HepG2 (cell line): Measurements from ENCODE around the gene NALCN. TPM values are rescaled to one million over a fixed set of nuclear protein-coding genes. Genes with fewer than 3 reads are reported as not detected.

Experiments
- E2F1 ChIP-seq: sonication (generic); formaldehyde crosslinking; IDR thresholded peaks from 2 replicates; pipeline ENCODE4 v1.5.0; 2020; ENCODE audit warnings: missing genetic modification reagents
- ZBTB4 ChIP-seq: sonication (generic); formaldehyde crosslinking; IDR thresholded peaks from 2 replicates; pipeline ENCODE4 v1.4.0; 2020; ENCODE audit warnings: missing genetic modification reagents, mild to moderate bottlenecking, borderline replicate concordance
- ZFY ChIP-seq: sonication (generic); formaldehyde crosslinking; IDR thresholded peaks from 2 replicates; pipeline ENCODE4 v1.4.0; 2020; ENCODE audit warnings: missing genetic modification reagents
- ZHX2 ChIP-seq, 2 experiments: sonication (generic) in 1 of 2; formaldehyde crosslinking in 1 of 2; IDR thresholded peaks; 2 replicates each; pipeline versions ENCODE4 v1.6.1 to v1.9.0; 2014 to 2022; ENCODE audit warnings: antibody characterized with exemption in 1 of 2, borderline replicate concordance in 1 of 2, inconsistent platforms in 1 of 2, low read depth in 1 of 2, missing genetic modification reagents in 1 of 2
- ZNF788 ChIP-seq: sonication (generic); formaldehyde crosslinking; IDR thresholded peaks from 2 replicates; pipeline ENCODE4 v1.5.0; 2020; ENCODE audit warnings: mild to moderate bottlenecking, missing genetic modification reagents, borderline replicate concordance
- polyA plus RNA-seq, 8 experiments: library from polyadenylated mRNA; depleted of rRNA in 3 of 8; stranded (reverse) in 7 of 8; unstranded in 1 of 8; fragments of >200 nt; fragmentation: Illumina TruSeq in 4 of 8; extraction: Trizol in 4 of 8; gene quantifications; 2 replicates each; pipeline versions ENCODE4 v1.2.1 to v1.2.3, GENCODE V29; 2011 to 2016; ENCODE audit warnings: low read depth in 4 of 8, missing spikeins in 1 of 8, mixed read lengths in 1 of 8; ENCODE audit not compliant: insufficient read depth in 1 of 8
- total RNA-seq, 5 experiments: library from RNA; depleted of rRNA; stranded (reverse); fragments of >200 nt; fragmentation: Illumina TruSeq; extraction: Trizol; gene quantifications; 2 replicates each; pipeline ENCODE4 v1.2.3, GENCODE V29; 2016; ENCODE audit warnings: low read depth in 1 of 5

NALCN gene
- total and polyA plus RNA-seq, 2 of the 13 experiments (the other 11 are each of a cell fraction or from before 2014, with no cell fraction given): not detected

GRCh38 chr13:101218484-101218883 lies 197.8 kb downstream of the NALCN start (continued):
- TF ChIP-seq ZHX2 (IDR thresholded peaks at IDR 0.05; ENCODE audit: low read depth) (no peak), ZHX2 (CRISPR knock-in tag; IDR thresholded peaks at IDR 0.05; ENCODE audit: borderline replicate concordance) (no peak), ZBTB4 (CRISPR knock-in tag) (no peak), E2F1 (CRISPR knock-in tag) (no peak), ZFY (CRISPR knock-in tag) (no peak), ZNF788 (CRISPR knock-in tag) (no peak)
